Measurements from ENCODE around the gene IFNL3. TPM values are rescaled to one million over a fixed set of nuclear protein-coding genes. Genes with fewer than 3 reads are reported as not detected.

The IFNL3 gene
- total RNA-seq, 1 experiment from 2014 or later, result not detected

- no peaks in the 10 kb centered on the region for H3K27me3 Mint-ChIP-seq (ENCODE audit: insufficient read depth, unreplicated experiment)
- H3K27ac Mint-ChIP-seq (ENCODE audit: unreplicated experiment), result no peak overlapping the region
- no peak overlapping the region for H3K4me3 Mint-ChIP-seq (ENCODE audit: unreplicated experiment)
- no peak for DNase-seq
- CTCF ChIA-PET, result interaction anchor here (0.6 kb wide), 1 partner anchor 14 kb away, joined by 3 read pairs; no protein-coding TSS in a partner anchor
- Histone ChIP-seq H3K36me3 (ENCODE audit: control insufficient read depth, insufficient read depth, low read length) (no peaks in the 10 kb centered on the region), H3K4me1 (peaks cover 6% of the 10 kb centered on the region), H3K9me3 (no peaks in the 10 kb centered on the region), H3K27me3 (replicated peaks; ENCODE audit: control insufficient read depth, insufficient read depth, low read length) (no peaks in the 10 kb centered on the region), H3K4me3 (ENCODE audit: low read depth, low read length) (no peak overlapping the region)
- H3K4me1 Mint-ChIP-seq (ENCODE audit: low read depth, unreplicated experiment), result peaks cover 13% of the 10 kb centered on the region
- intact Hi-C loops (cut with micrococcal nuclease; ENCODE audit: unreplicated experiment), result no loop called here
- POLR2A ChIA-PET, result no interaction called here
- BruUV-seq (replicated peaks), result no TSS peak
- TF ChIP-seq, protein P1, sequence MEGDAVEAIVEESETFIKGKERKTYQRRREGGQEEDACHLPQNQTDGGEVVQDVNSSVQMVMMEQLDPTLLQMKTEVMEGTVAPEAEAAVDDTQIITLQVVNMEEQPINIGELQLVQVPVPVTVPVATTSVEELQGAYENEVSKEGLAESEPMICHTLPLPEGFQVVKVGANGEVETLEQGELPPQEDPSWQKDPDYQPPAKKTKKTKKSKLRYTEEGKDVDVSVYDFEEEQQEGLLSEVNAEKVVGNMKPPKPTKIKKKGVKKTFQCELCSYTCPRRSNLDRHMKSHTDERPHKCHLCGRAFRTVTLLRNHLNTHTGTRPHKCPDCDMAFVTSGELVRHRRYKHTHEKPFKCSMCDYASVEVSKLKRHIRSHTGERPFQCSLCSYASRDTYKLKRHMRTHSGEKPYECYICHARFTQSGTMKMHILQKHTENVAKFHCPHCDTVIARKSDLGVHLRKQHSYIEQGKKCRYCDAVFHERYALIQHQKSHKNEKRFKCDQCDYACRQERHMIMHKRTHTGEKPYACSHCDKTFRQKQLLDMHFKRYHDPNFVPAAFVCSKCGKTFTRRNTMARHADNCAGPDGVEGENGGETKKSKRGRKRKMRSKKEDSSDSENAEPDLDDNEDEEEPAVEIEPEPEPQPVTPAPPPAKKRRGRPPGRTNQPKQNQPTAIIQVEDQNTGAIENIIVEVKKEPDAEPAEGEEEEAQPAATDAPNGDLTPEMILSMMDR (IDR thresholded peaks at IDR 0.05; ENCODE audit: insufficient read depth in 1 of 2, low read depth in 1 of 2, low read length in 1 of 2, severe bottlenecking in 1 of 2, unreplicated experiment in 1 of 2), result no peak
- H3K36me3 Mint-ChIP-seq (ENCODE audit: insufficient read depth, unreplicated experiment), result no peaks in the 10 kb centered on the region
- no peaks in the 10 kb centered on the region for H3K9me3 Mint-ChIP-seq (ENCODE audit: unreplicated experiment)
Observed at GRCh38 chr19:39232708-39233107, 12.1 kb downstream of the IFNL3 start.

- H3K4me3 ChIP-seq (ENCODE audit: low read depth, low read length), result no peak overlapping the region
- Mint-ChIP-seq H3K9me3 (ENCODE audit: unreplicated experiment) (no peaks in the 10 kb centered on the region), H3K27ac (ENCODE audit: unreplicated experiment) (no peak overlapping the region), H3K36me3 (ENCODE audit: insufficient read depth, unreplicated experiment) (no peaks in the 10 kb centered on the region), H3K4me1 (ENCODE audit: low read depth, unreplicated experiment) (no peaks in the 10 kb centered on the region), H3K27me3 (ENCODE audit: insufficient read depth, unreplicated experiment) (no peaks in the 10 kb centered on the region), H3K4me3 (ENCODE audit: unreplicated experiment) (no peak overlapping the region)
- no peak for DNase-seq
- TF ChIP-seq, protein P1 (IDR thresholded peaks at IDR 0.05; ENCODE audit: insufficient read depth in 1 of 2, low read depth in 1 of 2, low read length in 1 of 2, severe bottlenecking in 1 of 2, unreplicated experiment in 1 of 2), result no peak
- ChIA-PET POLR2A (no interaction called here), CTCF (no interaction called here)
- H3K4me1 ChIP-seq, result no peaks in the 10 kb centered on the region
- H3K36me3 ChIP-seq (ENCODE audit: control insufficient read depth, insufficient read depth, low read length), result no peaks in the 10 kb centered on the region
- intact Hi-C loops (cut with micrococcal nuclease; ENCODE audit: unreplicated experiment), result no loop called here
- no TSS peak for BruUV-seq (replicated peaks)
- H3K9me3 ChIP-seq, result no peaks in the 10 kb centered on the region
- no peaks in the 10 kb centered on the region for H3K27me3 ChIP-seq (replicated peaks; ENCODE audit: control insufficient read depth, insufficient read depth, low read length)
Observed at GRCh38 chr19:39230096-39230764, 14.6 kb downstream of the IFNL3 start.

DNA sequence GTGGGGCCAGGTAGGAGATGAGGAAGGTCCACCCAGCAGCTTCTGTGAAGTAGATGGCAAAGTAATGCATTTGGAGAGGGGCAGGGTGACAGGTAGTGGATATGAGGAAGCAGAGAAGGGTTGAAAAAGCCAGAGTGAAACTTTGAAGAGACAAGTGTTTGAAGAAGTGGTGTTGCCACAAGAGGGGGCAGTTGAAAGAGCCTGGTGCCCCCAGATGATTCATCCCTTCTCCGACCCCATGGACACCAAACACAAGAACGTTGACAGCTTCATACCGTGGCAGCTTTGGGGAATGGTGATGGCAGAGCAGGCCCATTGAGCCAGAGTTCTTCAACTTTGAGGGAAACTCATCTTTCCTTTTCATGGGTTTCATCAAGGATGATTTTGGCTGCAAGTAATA lies 19.9 kb downstream of the IFNL3 start:
- Mint-ChIP-seq H3K4me3 (ENCODE audit: unreplicated experiment) (no peak overlapping the region), H3K36me3 (ENCODE audit: insufficient read depth, unreplicated experiment) (no peaks in the 10 kb centered on the region), H3K27me3 (ENCODE audit: insufficient read depth, unreplicated experiment) (no peaks in the 10 kb centered on the region), H3K27ac (ENCODE audit: unreplicated experiment) (no peak overlapping the region), H3K4me1 (ENCODE audit: low read depth, unreplicated experiment) (peaks cover 7% of the 10 kb centered on the region), H3K9me3 (ENCODE audit: unreplicated experiment) (no peaks in the 10 kb centered on the region)
- POLR2A ChIA-PET, result no interaction called here
- CTCF ChIA-PET, result interaction anchor here (0.9 kb wide), 1 partner anchor 103 kb away, joined by 3 read pairs; no protein-coding TSS in a partner anchor
- DNase-seq, result no peak
- intact Hi-C loops (cut with micrococcal nuclease; ENCODE audit: unreplicated experiment), result no loop called here
- TF ChIP-seq, protein P1 (IDR thresholded peaks at IDR 0.05; ENCODE audit: insufficient read depth in 1 of 2, low read depth in 1 of 2, low read length in 1 of 2, severe bottlenecking in 1 of 2, unreplicated experiment in 1 of 2), result peak; percentile 36 to 37
- no TSS peak for BruUV-seq (replicated peaks)
- Histone ChIP-seq H3K36me3 (ENCODE audit: control insufficient read depth, insufficient read depth, low read length) (no peaks in the 10 kb centered on the region), H3K27me3 (replicated peaks; ENCODE audit: control insufficient read depth, insufficient read depth, low read length) (no peaks in the 10 kb centered on the region), H3K4me1 (no peaks in the 10 kb centered on the region), H3K4me3 (ENCODE audit: low read depth, low read length) (no peak overlapping the region), H3K9me3 (no peaks in the 10 kb centered on the region)
